Pulmonary artery endothelial cell (primary cell): Measurements from ENCODE around the gene SMIM10. TPM values are rescaled to one million over a fixed set of nuclear protein-coding genes. Genes with fewer than 3 reads are reported as not detected.
"Not testable (repeated sequence)": the region's sequence is repeated elsewhere in the genome, so short reads cannot be mapped to it uniquely, and the experiment has no call there.

Experiments
- DNase-seq: peaks from one replicate; pipeline ENCODE4 v3.0.0-alpha.2; 2011; ENCODE audit warnings: low read depth, low spot score
- total RNA-seq: library from RNA; depleted of rRNA; stranded (reverse); fragments of >200 nt; gene quantifications from 2 replicates; pipeline ENCODE4 v1.2.3, GENCODE V29; 2014

The SMIM10 gene
- total RNA-seq, 1 donor from 2014 or later, result 1.3 TPM

GRCh38 chrX:135010921-135011320 is 20.1 kb downstream of the SMIM10 start:
- no peak for DNase-seq

GRCh38 chrX:135015523-135016245 is 24.9 kb downstream of the SMIM10 start:
- no peak for DNase-seq

DNA sequence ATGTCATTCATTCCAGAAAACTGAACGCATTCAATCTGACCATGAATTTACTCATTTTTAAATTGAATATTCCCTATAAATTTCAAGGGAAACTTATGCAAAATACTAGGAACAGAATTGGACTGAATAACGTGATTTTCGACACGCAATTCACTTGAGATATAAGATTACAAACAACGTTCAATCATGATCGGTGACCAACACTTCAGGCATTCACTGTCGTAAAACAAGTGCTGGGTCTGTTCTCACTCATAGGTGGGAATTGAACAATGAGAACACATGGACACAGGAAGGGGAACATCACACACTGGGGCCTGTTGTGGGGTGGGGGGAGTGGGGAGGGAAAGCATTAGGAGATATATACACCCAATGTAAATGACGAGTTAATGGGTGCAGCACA is 29.1 kb downstream of the SMIM10 start:
- not testable (repeated sequence) for DNase-seq

DNA sequence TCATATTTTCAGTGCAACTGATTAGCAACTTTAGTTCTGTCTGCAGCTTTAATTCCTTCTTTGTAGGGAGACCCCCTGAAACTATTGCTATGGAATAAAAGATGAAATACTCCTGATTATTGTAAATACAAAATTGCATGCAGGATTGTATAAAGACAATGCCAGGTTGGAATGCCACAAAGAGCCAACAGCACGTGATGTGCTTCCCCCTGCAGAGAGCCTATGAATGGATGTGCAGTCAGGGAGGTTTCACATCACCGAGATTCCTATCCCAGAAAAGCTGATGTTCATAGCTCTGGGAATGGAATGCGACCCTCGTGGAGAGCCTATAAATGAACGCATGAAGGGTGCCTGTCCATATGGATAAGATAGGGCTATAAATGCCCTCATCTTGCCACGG is 33.0 kb downstream of the SMIM10 start:
- DNase-seq, result not testable (repeated sequence)

- no peak for DNase-seq
Observed at GRCh38 chrX:135024526-135024925, 33.7 kb downstream of the SMIM10 start.

GRCh38 chrX:135030207-135030963 is 39.6 kb downstream of the SMIM10 start:
- not testable (repeated sequence) for DNase-seq

DNA sequence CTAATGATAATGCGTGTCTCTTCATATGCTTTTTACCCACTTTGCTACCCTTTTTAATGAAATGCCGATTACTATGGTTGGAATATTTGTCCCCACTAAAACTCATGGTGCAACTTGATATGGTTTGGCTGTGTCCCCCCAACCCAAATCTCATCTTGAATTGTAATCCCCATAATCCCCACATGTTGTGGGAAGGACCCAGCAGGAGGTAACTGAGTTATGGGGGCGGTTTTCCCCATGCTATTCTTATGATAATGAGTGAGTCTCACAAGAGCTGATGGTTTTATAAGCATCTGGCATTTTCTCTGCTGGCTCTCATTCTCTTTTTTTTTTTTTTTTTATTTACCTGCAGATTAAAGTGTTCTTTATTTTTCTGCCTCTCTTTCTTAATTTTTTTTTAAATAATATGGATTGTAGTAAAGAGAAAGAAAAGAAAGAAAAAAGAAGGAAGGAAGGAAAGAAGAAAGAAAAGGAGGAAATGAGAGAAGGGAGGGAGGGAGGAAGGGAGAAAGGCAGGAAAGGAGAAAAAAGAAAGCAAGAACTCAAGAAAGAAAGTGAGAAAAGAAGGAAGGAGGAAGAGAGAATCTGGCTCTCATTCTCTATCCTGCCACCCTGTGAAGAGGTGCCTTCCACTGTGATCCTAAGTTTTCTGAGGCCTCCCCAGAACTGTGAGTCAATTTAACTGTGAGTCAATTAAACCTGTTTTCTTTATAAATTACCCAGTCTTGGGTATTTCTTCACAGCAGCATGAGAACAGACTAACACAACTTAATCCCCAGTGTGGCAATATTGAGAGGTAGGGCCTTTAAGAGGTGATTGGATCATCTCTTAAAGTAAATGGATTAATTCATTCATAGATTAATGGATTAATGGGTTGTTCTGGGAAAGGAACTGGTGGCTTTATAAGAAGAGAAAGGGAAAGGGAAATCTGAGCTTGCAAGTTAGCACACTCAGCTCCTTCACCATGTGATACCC is 50.6 kb downstream of the SMIM10 start:
- not testable (repeated sequence) for DNase-seq

Other genes starting within 250 kb of the SMIM10 start
- 8.5 and 10.0 TPM in 2 replicates for gene PABIR2, start 193.8 kb upstream of the SMIM10 start, total RNA-seq
- 19.4 and 24.6 TPM in 2 replicates for gene MOSPD1, start 75.7 kb upstream of the SMIM10 start, total RNA-seq
- 4.3 and 4.5 TPM in 2 replicates for gene RTL8B, start 31.6 kb downstream of the SMIM10 start, total RNA-seq
- 19.8 and 25.7 TPM in 2 replicates for gene RTL8C, start 41.4 kb downstream of the SMIM10 start, total RNA-seq
- 3.5 and 4.6 TPM in 2 replicates for gene RTL8A, start 61.1 kb downstream of the SMIM10 start, total RNA-seq
- gene SMIM10L2B, start 107.7 kb downstream of the SMIM10 start, total RNA-seq, result 0.11 and 0.20 TPM in 2 replicates
- gene ETDB, start 129.5 kb downstream of the SMIM10 start, total RNA-seq, result not detected in 2 replicates
- gene CT55, start 180.4 kb downstream of the SMIM10 start, total RNA-seq, result not detected in 2 replicates